ENCODE results near the gene ZSCAN29.

Gene ZSCAN29

DNA sequence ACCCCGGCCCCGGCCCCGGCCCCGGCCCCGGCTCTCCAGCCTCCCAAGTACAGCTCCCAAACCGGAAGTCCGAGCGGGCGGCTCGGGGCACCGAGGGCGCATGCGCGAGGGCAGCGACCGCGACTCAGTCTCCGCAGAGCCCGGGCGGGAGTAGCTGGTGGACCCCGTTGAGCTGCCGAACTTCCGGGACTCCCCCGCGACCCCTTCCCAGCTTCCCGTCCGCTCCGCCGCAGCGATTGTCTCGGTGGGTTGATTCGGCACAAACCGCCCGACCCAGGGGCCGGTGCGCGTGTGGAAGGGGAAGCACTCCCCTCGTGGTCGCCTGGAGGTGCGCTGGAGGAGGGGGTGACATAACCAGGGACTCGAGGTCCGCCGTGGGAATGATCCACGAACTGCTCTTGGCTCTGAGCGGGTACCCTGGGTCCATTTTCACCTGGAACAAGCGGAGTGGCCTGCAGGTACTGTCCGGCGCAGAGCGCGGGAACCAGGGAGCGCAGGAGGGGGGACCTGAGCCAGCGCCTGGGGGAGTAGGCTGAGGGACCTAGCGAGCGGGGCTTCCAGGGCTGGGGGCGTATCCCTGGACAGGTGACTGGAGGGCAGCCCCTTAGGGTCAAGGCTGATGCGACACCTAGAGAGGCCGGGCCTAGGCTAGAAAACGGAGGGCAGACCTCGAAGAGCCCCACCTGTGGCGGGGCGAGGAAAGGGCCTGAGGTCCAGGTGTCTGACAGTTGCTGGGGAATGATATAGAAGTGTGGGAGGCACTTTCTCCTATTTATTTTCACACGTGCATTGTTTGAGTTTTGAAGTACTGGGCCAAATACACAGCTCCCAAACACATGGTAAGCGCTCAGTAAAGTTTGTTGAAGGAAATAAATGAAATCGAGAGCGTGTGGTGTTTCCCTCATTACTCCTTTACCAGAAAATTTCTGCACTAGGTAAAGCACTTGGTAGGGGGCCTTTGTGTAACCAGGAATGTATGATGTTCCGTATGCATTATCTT, at the start of gene ZSCAN29, which contains the start of gene TUBGCP4:
ZSCAN29 (minus strand) TSS at position 69 of the 1,000 bp plus-strand sequence. CDS start 1,130 bp downstream, outside the sequence.
TUBGCP4 (plus strand) TSS at position 127 of the 1,000 bp plus-strand sequence; CDS start at position 381, 254 bp downstream.
- H3K27ac ChIP-seq: peak within 1 kb of the TSS; percentile 74
- ChIA-PET POLR2A (ENCODE audit: low non-redundant PET) (interaction anchor here (0.6 kb wide), 1 partner anchor 66 kb away, joined by 3 read pairs; no protein-coding TSS in a partner anchor), CTCF (interaction anchor here (0.6 to 1.3 kb wide), 6 partner anchors 9 to 399 kb away, joined by 3 to 4 read pairs (median 3); no protein-coding TSS in a partner anchor)
- DNase-seq (ENCODE audit: low spot score): peak; percentile 92
- peak; percentile 82 for TF ChIP-seq CTCF (conservative IDR thresholded peaks at IDR 0.05; ENCODE audit: low read depth)

DNA sequence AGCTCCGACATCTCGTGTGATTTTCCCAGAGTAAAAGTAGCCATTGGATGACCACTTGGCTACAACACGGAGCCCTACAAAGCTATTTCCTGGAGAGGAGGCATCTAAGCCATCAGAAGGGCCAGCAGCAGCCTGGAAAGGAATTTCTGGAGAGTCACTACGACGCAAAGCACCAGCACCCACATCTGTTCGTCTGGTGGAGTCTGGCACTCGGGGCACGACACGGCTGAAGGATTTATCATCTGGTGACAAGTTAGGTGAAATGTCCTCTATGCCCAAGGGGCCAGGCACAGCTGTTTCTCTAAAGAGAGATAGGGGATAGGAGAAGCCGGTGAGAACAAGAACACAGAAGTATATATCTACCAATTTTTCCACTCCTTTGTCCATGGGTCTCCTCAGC, 49.6 kb upstream of the ZSCAN29 start:
- ChIA-PET CTCF (interaction anchor here (0.6 to 0.7 kb wide), 2 partner anchors 16 to 303 kb away, joined by 3 read pairs; no protein-coding TSS in a partner anchor), POLR2A (ENCODE audit: low non-redundant PET) (no interaction called here)
- no peak for DNase-seq (ENCODE audit: low spot score)
- no peak for TF ChIP-seq CTCF (conservative IDR thresholded peaks at IDR 0.05; ENCODE audit: low read depth)
- H3K27ac ChIP-seq: no peak overlapping the region

DNA sequence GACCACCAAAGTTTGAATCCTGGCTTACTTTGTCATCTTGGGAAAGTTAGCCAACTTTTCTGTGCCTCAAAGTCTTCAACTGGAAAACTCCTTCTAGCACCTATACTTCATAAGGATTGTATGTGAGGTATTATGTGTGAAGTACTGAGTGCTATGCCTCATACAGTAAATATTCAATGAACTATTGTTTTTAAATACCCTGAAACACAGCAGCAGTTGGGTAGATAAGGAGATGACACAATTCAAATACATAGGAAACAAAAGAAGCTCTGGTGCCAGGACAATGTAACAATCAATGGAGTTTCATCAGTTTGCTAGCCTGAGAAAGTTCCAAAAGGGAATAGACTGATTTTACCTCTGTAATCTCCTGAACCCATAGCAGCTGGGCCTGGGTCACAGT, 43.4 kb upstream of the ZSCAN29 start:
- DNase-seq (ENCODE audit: low spot score): no peak
- ChIA-PET CTCF (interaction anchor here (0.5 kb wide), 1 partner anchor 423 kb away, joined by 3 read pairs; no protein-coding TSS in a partner anchor), POLR2A (ENCODE audit: low non-redundant PET) (no interaction called here)
- no peak for TF ChIP-seq CTCF (conservative IDR thresholded peaks at IDR 0.05; ENCODE audit: low read depth)
- no peak overlapping the region for H3K27ac ChIP-seq

- ChIA-PET POLR2A (ENCODE audit: low non-redundant PET) (no interaction called here), CTCF (no interaction called here)
- DNase-seq (ENCODE audit: low spot score): no peak
- no peak for TF ChIP-seq CTCF (conservative IDR thresholded peaks at IDR 0.05; ENCODE audit: low read depth)
- H3K27ac ChIP-seq: no peak overlapping the region
These were observed 41.3 kb upstream of the ZSCAN29 start for GRCh38 chr15:43412096-43412495.

DNA sequence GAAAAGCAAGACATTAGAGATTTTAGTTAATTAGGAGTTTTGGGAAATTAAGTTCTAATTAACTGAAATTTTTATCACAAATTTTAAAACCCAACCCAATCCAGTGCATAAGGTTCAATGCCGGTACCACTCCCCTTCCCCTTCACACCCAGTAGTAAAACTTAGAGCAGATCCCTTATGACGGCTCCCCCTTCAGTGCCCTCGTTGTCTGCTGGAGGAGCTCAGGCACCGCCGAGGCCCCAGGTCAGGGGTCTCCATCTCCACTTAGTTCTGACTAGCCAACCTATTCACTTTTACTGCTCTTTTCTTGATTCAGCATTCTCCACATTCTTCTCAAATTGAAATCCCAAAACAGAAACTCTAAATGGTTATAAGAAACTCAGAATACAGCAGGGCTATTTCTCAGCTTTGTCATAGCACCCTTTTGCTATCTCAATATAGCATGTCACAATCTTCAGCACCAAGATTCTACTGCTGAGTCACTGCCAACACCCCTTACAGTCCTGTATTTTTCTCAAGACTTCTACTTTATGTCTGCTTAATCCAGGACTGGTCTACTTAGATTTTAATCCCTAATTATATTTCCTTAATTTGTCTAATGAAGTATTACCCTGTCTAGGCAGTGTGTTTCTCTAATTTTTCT, 39.9 kb upstream of the ZSCAN29 start:
- ChIA-PET CTCF (interaction anchor here (0.5 kb wide), 1 partner anchor 40 kb away, joined by 4 read pairs; the partner anchor contains the start of genes TUBGCP4 and ZSCAN29), POLR2A (ENCODE audit: low non-redundant PET) (no interaction called here)
- TF ChIP-seq CTCF (conservative IDR thresholded peaks at IDR 0.05; ENCODE audit: low read depth): no peak
- no peak for DNase-seq (ENCODE audit: low spot score)
- H3K27ac ChIP-seq: no peak overlapping the region

- TF ChIP-seq CTCF (conservative IDR thresholded peaks at IDR 0.05; ENCODE audit: low read depth): no peak
- no peak for DNase-seq (ENCODE audit: low spot score)
- CTCF ChIA-PET: interaction anchor here (0.6 kb wide), 1 partner anchor 34 kb away, joined by 3 read pairs; no protein-coding TSS in a partner anchor
- no peak overlapping the region for H3K27ac ChIP-seq
- POLR2A ChIA-PET (ENCODE audit: low non-redundant PET): no interaction called here
These were observed 37.9 kb upstream of the ZSCAN29 start for GRCh38 chr15:43408789-43409188.
